Hematopoietic multipotent progenitor cell treated with erythropoietin and hydrocortisone succinate and interleukin-3 and kit ligand, for 4 days (in vitro differentiated cells): Measurements from ENCODE around the gene CALHM6.
"Not testable (repeated sequence)": the region's sequence is repeated elsewhere in the genome, so short reads cannot be mapped to it uniquely, and the experiment has no call there.

Source experiments
- DNase-seq: peaks from one replicate; pipeline ENCODE4 v3.0.0-alpha.2; 2015

The CALHM6 gene

DNA sequence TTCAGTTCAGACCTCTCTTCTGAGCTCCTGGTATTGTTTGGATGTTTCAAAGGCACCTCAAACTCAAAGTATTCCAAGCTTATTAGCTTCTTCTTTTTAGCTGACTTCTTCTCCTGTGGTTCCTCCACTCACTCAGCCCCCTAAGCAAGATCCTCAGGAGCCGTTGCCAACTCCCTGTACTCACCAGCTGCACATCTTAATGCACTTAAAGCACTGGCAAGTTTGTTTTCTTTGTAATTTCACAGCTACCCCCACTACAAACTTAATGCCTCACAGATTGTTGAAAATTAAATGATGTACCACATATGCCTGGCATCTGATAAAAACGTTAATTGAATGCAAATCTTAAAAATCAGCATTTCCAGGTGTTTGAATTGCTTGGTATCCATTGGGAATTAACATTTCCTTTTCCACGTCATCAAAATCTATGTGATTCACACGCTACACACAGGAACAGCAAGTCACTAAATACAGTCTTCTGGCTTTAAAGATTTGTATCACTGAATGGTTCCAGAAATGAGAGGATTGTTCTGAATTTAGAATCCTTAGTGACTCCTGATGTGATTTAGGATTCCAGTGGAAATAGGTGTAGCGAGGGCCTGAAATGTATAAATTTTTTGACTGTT lies 24.5 kb downstream of the CALHM6 start:
- DNase-seq = no peak

DNA sequence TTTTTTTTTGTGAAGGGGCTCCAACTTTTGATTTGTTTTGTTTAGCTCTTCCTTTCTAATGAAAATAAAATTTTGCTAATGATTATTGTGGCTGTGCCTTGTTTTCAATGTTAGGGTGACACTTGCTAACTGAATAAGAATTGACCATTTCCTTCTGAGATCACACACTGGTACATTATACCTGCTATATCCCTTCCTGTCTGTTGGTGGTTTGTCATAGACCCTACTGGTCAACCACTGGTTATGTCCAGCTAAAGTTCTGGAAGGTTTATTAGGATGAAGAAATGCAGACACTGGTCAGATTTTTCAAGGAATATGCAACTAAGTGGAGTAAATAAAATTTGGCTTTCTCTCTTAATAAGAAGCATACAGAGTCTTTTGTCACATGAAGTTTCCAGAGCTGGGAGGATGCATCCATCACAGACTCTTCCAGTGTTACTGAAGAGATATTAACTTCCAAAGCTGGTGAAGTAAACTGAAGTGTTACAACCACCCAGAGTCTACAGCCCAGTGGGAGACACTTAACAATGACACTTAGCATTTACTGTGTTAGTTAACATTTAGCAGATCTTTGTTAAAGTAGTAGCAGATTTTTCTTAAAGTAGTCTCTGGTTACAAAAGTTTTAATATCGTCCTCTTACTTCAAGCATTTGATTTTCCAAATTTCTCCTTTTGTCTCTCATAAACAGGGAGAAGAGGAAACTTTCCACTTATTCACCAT lies 30.6 kb downstream of the CALHM6 start:
- peak; percentile 13 for DNase-seq

DNA sequence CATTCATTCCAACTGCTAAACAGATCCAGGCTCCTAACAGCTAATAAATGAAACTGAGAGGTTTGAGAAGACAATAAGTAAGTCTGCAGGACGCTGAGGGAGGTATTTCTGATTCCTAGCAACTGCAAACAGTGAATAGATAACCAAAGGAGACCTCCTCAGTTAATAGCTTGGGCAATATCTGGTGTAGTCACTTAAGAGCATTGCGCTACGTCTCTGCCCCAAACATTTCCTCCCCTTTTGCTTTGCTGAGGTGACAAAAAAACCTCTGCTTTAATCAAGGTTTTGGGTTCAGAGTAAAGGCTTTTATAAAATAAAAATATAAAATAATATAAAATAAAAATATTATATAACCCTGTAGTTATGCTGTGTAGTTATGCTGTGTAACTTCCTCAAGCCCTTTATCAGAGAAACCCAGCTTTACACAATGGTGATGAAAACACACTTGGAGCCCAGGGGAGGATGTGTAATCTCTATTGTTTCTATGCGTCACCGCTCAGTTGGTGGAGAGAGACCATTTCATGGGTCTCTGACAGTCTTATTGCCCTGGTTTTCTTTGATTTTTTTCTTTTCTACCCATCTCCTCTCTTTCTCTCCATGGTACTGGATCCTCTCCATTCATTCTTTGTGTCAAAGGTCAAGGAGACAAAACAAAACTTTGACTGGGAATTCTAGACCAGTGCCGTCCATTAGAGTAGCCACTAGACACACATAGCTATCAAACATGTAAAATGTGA lies 31.3 kb downstream of the CALHM6 start:
- peak; percentile 95 for DNase-seq

DNA sequence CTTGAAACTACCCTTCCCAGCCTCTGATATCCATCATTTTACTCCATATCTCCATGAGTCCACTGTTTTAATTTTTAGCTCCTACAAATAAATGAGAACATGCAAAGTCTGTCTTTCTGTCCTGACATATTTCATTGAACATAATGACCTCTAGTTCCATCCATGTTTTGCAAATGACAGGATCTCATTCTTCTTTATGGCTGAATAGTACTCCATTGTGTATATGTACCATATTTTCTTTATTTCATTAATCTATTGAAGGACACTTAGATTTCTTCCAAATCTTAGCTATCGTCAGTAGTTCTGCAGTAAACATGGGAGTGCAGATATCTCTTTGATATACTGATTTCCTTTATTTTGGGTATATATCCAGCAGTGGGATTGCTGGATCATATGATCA lies 34.0 kb downstream of the CALHM6 start:
- not testable (repeated sequence) for DNase-seq

DNA sequence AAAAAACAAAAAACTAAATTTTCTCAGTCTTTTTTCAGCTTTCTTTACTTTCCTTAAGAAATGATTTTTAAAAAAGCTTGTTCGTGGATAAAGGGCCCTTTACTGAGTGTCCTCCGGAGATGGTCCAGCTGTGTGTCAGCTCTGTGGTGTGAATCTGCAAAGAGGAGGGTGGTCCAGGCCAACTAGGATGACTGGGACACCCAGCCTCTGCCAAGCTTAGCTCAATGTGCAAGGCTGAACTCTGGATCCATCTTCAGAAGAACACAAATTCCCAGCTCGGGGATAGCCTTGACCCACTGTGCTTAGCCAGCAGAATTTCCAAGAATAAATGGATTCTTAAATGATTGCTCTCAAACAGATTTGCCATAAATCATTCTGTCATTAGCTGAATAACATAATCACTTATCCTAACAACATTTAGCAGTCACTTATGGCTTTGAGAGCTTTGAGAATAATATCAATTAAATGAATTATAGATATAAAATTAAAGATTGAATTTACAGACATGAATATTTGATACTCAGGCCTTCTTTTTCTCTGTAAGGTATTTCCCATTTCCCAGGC lies 36.0 kb downstream of the CALHM6 start:
- no peak for DNase-seq

DNA sequence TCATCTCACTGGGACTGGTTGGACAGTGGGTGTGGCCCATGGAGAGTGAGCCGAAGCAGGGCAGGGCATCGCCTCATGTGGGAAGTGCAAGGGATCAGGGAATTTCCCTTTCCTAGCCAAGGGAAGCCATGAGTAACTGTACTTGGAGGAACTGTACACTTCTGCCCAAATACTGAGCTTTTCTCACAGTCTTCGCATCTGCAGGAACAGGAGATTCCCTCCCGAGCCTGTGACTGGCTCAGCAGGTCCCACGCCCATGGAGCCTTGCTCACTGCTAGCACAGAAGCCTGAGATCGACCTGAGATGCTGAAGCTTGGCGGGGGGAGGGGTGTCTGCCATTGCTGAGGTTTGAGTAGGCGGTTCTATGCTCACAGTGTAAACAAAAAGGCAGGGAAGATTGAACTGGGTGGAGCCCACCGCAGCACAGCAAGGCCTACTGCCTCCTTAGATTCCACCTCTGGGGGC lies 39.8 kb downstream of the CALHM6 start:
- DNase-seq = no peak

DNA sequence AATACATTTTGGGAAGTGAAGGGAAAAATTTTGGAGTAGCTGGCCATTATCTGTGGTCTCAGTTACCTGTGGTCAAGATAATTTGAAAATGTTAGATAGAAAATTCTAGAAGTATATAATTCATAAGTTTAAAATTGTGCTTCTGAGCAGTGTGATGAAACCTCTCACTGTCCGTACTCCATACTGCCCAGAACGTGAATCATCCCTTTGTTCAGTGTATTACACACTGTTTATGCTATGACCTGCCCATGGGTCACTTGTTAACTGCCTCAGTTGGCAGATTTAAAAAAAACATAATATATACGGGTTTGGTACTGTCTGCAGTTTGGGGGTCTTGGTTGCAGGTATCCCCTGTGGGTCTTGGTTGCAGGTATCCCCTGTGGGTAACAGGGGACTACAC lies 46.1 kb downstream of the CALHM6 start:
- DNase-seq = no peak

DNA sequence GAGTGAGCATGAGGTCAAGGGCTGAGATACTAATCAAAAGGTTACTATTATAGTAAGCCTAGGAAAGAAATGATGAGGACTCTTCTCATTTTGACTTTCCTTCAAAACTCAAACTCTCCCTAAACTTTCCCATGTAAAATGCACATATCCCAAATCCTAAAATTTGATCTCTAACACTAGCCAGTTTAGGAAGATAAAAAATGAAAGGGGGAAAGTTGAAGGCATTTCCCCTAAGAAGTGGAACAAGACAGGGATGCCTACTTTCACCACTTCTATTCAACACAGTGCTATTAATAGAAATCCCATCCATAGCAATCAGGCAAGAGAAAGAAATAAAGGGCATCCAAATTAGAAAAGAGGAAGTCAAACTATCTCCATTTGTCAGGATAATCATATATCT lies 47.4 kb downstream of the CALHM6 start:
- DNase-seq = no peak

DNA sequence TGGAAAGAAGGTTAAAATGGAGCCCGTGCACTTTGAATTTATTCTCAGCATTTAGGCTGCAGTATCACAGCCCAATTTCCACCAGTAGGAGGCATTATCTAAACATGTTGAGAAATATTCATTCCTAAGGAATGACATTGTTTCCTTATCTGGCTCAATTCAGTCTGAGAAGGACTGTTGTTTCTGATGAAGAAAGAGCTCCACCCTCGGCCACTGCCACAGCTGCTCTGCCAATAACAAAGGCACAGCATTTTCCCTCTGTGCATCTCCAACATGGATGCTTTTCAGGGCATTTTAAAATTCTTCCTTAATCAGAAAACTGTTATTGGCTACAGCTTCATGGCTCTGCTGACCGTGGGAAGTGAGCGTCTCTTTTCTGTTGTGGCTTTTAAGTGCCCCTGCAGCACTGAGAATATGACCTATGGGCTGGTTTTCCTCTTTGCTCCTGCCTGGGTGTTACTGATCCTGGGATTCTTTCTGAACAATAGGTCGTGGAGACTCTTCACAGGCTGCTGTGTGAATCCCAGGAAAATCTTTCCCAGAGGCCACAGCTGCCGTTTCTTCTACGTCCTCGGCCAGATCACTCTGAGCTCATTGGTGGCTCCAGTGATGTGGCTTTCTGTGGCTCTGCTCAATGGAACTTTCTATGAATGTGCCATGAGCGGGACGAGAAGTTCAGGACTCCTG lies 50.4 kb downstream of the CALHM6 start, which contains the start of gene CALHM5:
CALHM5 (plus strand) TSS at position 216 of the 687 bp plus-strand sequence; CDS start at position 274, 58 bp downstream.
- peak; percentile 43 for DNase-seq

DNA sequence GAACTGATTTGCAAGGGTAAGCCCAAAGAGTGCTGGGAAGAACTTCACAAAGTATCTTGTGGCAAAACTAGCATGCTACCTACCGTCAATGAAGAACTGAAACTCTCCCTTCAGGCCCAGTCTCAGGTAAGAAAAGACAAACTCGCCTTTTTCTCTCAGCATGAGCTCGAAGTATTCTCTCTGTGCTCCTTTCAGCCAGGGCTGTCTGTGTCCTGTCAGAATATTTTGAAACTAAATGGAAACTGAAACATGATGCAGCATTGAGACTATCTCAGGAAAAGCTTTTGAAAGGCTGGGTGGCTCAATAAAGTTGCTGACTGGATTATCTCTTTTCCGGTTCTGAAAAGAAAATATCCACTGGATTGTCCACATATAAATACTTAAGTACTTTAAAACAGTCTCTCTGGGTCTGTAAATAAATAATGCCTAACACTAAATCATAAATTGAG lies 51.0 kb downstream of the CALHM6 start:
- DNase-seq = no peak

DNA sequence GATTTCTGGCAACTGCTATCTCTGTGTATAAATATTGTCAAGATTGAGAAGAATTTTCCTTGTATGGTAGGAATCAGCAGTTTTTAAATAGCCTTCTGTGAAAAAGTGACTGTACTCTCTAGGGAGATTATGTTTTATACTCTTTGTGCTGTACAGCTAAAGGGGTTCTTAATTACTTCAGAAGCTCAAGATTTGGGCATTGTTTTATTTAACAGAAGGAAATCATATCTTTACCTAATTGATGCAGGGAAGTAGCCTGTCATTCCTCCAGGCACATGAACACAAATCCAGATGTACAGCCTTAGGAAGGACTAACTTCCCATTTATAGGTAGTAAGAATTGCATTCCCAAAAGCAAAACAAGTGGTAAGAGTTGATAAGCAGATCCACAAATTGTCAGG lies 51.6 kb downstream of the CALHM6 start:
- no peak for DNase-seq
